CD1c-positive myeloid dendritic cell (primary cell): Measurements from ENCODE around the gene MS4A2.
"Not testable (repeated sequence)": the region's sequence is repeated elsewhere in the genome, so short reads cannot be mapped to it uniquely, and the experiment has no call there.

Source experiments
- DNase-seq: peaks from one replicate; pipeline ENCODE4 v3.0.0-alpha.2; 2016; ENCODE audit errors: extremely low spot score

Gene MS4A2

GRCh38 chr11:60101368-60101767 is 12.9 kb downstream of the MS4A2 start:
- not testable (repeated sequence) for DNase-seq

DNA sequence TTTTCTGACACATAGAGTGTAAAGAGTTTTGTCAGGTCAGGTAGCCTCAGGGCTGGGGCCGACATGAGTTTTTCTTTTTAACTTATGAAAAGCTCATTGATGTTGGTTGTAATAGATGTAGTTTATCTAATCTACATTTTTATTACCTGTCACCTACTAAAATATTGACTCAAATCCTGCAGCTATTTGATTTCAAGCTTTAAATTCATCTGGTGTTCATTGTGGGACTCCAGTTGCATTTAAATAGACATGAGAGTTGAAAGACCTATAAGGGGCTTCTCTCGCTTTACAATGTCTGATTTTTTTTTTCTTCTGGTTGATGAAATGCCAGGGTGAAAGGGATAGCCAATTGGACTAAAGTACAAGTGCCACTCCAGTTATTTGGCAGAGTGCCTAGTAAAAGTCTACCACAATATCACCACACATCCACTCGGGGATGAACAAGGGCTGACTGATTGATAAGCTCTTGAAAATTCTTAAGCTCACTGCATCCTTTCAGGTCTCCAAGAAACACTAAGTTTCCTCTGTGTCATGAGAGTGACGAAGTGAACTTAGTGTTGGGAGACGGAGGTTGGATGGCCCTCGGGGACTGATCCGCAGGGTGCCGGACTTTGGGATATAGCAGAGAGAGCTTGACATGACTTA is 16.1 kb downstream of the MS4A2 start:
- not testable (repeated sequence) for DNase-seq

DNA sequence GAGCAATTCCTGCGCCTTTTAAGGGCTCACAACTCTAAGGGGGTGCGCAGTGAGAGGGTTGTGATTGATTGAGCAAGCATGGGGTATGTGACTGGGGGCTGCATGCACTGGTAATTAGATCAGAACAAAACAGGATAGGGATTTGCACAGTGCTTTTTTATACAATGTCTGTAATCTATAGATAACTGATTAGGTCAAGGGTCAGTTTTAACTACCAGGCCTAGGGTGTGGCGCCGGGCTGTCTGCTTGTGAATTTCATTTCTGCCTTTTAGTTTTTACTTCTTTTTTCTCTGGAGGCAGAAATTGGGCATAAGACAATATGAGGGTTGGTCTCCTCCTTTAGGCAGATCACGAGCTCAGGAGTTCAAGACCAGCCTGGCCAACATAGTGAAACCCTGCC is 20.2 kb downstream of the MS4A2 start:
- DNase-seq = not testable (repeated sequence)

- no peak for DNase-seq
Observed at GRCh38 chr11:60111793-60112192, 23.3 kb downstream of the MS4A2 start.

GRCh38 chr11:60116996-60117790 is 28.7 kb downstream of the MS4A2 start:
- no peak for DNase-seq

DNA sequence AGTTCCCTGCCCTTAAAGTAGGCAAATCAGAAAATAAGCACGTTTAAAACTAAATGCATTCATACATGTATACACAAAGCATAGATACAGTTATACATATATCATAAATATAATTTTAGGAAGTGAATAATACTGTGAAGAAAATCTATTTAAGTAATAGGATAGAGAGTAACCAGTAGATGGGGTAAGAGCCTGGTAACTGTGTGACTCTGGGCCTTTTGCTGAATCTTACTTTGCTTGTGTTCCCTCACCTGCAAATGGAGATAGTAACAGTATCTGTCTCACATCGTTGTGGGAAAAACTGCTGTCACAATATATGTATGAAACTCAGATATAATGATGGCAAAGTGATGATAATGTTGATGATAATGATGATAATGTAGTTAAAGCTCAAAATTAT is 29.9 kb downstream of the MS4A2 start:
- DNase-seq = no peak

DNA sequence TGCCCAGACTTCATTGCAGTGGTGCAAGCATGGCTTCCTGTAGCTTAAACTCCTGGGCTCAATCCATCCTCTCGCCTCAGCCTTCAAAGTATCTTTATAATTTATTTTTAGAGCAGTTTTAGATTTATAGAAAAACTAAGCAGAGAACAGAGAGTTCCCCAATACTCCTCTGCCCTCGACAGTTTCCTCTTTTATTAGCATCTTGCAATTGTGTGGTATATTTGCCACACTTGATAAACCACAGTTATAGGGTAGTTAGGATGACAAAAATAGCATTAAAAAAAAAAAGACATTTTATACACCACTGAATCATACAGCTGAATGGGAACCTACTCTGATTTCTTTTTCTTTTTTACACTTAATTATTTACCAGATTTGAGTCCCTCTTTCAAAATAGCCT is 31.2 kb downstream of the MS4A2 start:
- DNase-seq = peak; percentile 73

DNA sequence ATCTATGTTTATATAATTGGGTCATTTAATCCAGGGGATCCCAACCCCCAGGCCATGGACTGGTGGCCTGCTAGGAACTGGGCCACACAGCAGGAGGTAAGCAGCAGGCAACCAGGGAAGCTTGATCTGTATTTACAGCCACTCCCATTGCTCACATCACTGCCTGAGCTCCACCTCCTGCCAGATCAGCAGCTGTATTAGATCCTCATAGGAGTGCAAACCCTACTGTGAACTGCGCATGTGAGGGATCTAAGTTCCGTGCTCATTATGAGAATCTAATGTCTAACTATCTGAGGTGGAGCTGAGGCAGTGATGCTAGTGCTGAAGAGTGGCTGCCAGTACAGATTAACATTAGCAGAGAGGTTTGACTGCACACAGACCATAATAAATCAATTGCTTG is 32.8 kb downstream of the MS4A2 start:
- DNase-seq = no peak

GRCh38 chr11:60122414-60123036 is 34.1 kb downstream of the MS4A2 start:
- no peak for DNase-seq

GRCh38 chr11:60124802-60125432 is 36.5 kb downstream of the MS4A2 start:
- no peak for DNase-seq

DNA sequence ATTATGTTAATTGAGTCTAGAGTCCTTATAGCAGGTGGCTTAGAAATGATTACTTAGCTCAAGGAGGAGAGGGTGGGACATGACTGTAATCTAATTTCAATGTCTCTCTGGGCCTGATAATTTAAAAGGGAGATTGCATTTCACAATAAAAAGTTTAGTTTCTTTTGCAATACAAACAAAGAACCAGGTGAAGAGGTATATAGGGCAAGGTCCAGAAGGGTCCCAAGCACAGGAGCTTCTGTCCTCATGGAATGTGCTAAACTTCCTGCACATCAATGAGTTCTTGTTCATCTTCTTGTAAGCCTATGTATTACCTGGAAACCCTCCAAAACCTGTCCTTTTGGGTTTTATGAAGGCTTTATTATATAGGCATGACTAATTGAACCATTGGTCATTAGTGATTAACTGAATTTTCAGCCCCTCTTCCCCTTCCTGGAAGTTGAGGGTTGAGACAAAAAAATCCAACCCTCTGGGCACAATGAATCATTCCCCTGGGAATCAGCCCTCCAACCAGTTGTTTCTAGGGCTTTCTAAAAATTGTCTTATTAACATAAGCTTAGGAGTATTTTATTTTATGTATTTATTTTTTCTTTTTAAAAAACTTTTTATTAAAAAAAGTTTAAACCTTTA is 37.6 kb downstream of the MS4A2 start:
- no peak for DNase-seq

- DNase-seq = no peak
Observed at GRCh38 chr11:60127311-60127811, 38.9 kb downstream of the MS4A2 start.

- no peak for DNase-seq
Observed at GRCh38 chr11:60128376-60128775, 39.9 kb downstream of the MS4A2 start.

GRCh38 chr11:60128866-60129265 is 40.4 kb downstream of the MS4A2 start:
- not testable (repeated sequence) for DNase-seq

DNA sequence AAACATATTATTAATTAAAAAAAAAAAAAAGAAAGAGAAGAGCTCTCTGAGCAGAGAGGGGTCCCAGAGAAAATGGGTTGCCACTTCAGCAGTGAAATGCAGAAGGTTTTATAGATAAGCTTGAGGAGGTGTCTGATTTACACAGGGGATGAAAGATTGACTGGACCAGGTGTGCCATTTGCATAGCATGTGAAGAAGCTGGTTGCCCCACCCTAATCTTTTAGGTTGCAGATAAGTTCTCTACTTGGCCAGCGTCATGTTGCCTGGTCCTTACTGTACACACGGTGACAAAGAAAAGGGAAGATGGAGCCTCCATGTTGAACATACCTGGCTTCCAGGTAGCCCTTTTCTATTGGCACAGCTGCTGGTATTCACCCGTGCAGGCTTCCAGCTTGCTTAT is 41.4 kb downstream of the MS4A2 start:
- no peak for DNase-seq

GRCh38 chr11:60130496-60130895 is 42.0 kb downstream of the MS4A2 start:
- DNase-seq = peak; percentile 44

DNA sequence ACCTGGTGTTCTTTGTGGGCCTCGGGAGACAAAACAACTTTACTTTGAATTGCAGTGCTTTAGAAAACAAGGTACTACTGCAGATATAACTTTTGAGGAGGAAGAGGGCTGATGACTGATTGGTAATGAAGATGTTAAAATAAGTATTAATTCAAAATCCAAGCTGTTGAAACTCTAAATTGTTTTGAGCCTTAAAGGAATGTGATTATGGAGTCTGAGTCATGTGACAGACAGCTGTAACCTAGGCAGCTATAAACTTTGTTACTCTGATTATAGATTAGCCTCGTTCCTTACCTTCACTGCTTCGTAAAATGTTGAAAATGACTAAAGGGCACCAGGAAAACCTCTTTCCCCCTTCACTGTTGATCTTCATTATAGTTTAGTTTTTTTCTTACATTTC is 43.4 kb downstream of the MS4A2 start:
- no peak for DNase-seq

DNA sequence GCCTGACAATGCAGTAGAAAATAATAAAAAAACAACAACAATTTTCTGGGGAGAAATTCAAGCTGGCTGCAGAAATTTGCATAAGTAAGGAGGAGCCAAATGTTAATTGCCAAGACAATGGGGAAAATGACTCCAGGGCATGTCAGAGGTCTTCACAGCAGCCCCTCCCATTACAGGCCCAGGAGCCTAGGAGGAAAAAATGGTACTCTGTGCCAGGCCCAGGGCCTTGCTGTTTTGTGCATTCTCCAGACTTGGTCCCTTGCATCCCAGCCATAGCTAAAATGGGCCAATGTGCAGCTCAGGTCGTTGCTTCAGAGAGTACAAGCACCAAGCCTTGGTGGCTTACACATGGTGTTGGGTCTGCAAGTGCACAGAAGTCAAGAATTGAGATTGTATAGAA is 45.5 kb downstream of the MS4A2 start:
- DNase-seq = no peak

GRCh38 chr11:60143768-60144167 is 55.3 kb downstream of the MS4A2 start:
- no peak for DNase-seq

DNA sequence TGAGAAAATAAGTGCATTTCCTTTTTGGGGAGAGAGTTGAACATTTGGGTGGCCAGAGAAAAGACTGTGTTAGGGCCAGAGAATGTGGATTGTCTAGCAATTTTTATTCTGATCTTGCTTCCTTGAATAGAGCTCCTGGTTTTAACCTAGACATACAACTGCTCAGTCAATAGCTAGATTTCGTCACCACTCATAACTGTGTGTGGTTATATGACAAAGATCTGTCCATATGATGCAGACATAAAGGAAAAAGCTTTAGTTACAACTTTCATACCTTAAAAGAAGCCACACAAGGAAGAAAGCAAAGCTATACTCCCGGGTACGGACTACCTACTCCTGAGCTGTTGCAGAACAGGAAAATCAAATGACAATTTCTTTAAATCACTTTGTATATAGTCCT is 57.2 kb downstream of the MS4A2 start:
- no peak for DNase-seq
